Measurements from ENCODE around the gene INTS4.
"Not testable (repeated sequence)": the region's sequence is repeated elsewhere in the genome, so short reads cannot be mapped to it uniquely, and the experiment has no call there.

- TF ChIP-seq POLR2A, POLR2AphosphoS5 (IDR thresholded peaks at IDR 0.05): not testable (repeated sequence)
Measured at GRCh38 chr11:78014937-78015520, 20.6 kb upstream of the INTS4 start.
